T-helper 2 cell treated with Interferon-gamma antibody and Interleukin-4, amounts not matched to agents 100 ng/mL and 5 ng/mL, for 36 hours (primary cell): ENCODE measurements around the gene PPP2R5A. TPM values are rescaled to one million over a fixed set of nuclear protein-coding genes. Genes with fewer than 3 reads are reported as not detected.
"Not testable (repeated sequence)": the region's sequence is repeated elsewhere in the genome, so short reads cannot be mapped to it uniquely, and the experiment has no call there.

Source experiments
- intact Hi-C: fragments of 100-400 bp; cut with micrococcal nuclease; formaldehyde crosslinking; loops from one replicate; pipeline ENCODE4 v1.15.1; 2023
- total RNA-seq: library from RNA; stranded (reverse); gene quantifications from 2 replicates; pipeline ENCODE4 v1.2.3, GENCODE V29; 2022

PPP2R5A gene
- total RNA-seq, 1 donor from 2014 or later = 54.0 TPM

- intact Hi-C loops = no loop called here
Observed at GRCh38 chr1:212293579-212293978, 8.4 kb downstream of the PPP2R5A start.

- intact Hi-C loops = no loop called here
Observed at GRCh38 chr1:212294983-212295382, 9.8 kb downstream of the PPP2R5A start.

- intact Hi-C loops = no loop called here
Observed at GRCh38 chr1:212295579-212295978, 10.4 kb downstream of the PPP2R5A start.

- intact Hi-C loops = no loop called here
Observed at GRCh38 chr1:212297338-212297737, 12.1 kb downstream of the PPP2R5A start.

DNA sequence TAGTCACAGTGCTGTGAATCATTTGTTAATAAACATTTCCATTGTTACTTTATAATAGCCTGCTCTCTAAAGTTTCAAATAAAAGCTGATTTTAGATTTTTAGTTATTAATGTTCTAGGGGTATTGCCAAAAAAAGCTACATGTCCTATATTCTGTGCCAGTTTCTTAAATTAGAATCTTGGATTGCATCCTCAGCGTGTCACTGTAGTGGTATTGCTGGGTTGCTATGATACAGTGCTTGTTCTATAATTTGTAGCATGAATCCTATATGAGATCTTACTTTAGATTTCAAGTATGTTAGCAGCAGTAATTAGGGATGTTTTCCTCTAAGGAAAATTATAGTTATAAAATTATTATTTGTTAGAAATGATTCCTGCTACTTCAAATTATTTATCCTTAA lies 16.4 kb downstream of the PPP2R5A start:
- intact Hi-C loops = no loop called here

- intact Hi-C loops = no loop called here
Observed at GRCh38 chr1:212302745-212303383, 17.7 kb downstream of the PPP2R5A start.

- intact Hi-C loops = no loop called here
Observed at GRCh38 chr1:212305342-212305741, 20.1 kb downstream of the PPP2R5A start.

GRCh38 chr1:212305984-212306452 lies 20.8 kb downstream of the PPP2R5A start:
- intact Hi-C loops = not testable (repeated sequence)

GRCh38 chr1:212309967-212310366 lies 24.8 kb downstream of the PPP2R5A start:
- intact Hi-C loops = no loop called here

DNA sequence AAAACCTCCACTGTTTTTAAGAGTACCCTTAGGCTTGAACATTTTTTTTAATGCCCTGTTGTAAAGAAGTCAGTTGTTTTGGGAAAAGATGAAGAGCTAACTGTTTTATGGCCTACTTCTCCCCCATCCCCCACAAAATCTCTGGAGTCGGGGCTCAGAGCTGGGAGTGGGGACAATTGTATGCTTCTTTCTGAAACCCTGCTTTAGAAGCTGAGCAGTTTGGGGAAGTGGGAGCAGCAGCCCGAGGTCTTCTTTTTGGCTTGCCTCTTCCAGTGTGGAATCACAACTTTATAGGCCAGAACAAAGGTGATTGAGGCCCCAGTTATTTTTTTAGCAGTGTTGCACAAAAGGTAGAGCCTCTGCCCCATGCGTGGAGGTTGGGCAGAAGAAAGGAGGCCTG lies 25.2 kb downstream of the PPP2R5A start:
- intact Hi-C loops = no loop called here

DNA sequence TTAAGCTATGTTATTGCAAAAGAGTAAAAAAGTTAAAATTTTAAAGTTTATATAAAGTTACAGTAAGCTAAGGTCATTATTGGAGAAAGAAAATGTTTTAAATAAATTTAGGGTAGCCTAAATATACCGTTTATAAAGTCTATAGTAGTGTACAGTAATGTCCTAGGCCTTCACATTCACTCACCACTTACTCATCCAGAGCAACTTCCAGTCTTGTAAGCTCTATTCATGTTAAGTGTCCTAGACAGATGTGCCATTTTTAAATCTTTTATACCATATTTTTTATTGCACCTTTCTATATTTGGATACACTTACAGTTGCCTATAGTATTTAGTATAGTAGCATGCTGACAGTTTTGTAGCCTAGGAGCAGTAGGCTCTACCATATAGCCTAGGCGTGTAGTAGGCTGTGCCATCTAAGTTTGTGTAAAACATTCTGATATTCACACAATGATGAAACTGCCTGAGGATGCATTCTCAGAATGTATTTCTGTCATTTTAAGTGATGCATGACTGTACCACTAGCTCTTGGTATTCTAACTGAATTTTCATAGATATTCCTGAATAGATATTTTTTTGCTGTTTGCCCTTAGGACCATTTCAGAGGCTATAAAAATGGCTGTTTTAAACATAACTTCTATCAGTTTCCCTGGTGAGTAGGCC lies 26.8 kb downstream of the PPP2R5A start:
- intact Hi-C loops = no loop called here

- intact Hi-C loops = no loop called here
Observed at GRCh38 chr1:212313616-212314015, 28.4 kb downstream of the PPP2R5A start.

DNA sequence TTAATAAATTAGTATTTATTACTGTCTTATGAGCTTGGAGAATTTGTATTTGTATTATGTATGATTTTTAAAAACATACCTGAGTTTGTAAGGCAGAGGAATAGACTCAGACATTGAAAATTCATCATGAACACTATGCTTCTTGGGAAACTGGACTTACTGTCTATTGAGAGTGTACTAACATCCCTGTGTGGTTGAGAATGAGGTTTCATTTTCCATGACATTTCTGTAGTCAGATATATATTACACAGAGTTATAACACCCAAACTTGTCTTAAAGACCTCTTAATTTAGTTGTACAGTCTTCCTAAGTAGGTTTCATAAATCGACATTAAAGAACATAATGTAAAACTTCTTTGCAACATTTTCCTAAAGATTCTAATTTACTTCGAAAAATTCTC lies 30.0 kb downstream of the PPP2R5A start:
- intact Hi-C loops = no loop called here

DNA sequence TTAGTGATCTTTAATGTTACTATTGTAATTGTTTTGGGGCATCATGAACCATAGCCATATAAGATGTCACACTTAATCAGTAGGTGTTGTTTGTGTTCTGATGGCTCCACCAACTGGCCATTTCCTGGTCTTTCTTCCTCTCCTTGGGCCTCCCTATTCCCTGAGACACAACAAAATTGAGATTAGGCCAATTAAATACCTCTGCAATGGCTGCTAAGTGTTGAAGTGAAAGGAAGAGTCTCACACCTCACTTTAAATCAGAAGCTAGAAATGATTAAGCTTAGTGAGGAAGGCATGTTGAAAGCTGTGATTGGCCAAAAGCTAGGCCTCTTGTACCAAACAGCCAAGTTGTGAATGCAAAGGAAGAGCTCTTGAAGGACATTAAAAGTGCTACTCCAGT lies 30.7 kb downstream of the PPP2R5A start:
- intact Hi-C loops = no loop called here

DNA sequence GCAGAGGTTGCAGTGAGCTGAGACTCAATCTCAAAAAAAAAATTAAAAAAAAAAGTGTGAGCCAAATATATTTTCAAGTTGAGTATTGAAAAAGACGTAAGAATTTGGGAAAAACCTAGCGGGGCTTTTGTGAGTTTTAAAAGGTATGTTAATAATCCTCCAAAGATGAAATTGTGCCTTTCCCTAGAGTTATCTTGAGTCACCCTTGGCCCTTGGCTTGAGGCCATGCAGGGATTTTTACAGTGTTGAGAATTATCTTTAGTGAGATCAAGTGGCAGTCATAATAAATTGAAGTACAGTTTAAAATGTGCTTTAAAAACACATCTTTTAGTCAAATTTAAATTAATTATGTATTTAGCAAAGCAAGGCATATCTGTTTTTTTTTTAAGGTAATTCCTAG lies 32.7 kb downstream of the PPP2R5A start:
- intact Hi-C loops = no loop called here

GRCh38 chr1:212321031-212321430 lies 35.8 kb downstream of the PPP2R5A start:
- intact Hi-C loops = not testable (repeated sequence)

GRCh38 chr1:212323066-212323465 lies 37.9 kb downstream of the PPP2R5A start:
- intact Hi-C loops = no loop called here

- intact Hi-C loops = no loop called here
Observed at GRCh38 chr1:212326541-212326940, 41.3 kb downstream of the PPP2R5A start.

DNA sequence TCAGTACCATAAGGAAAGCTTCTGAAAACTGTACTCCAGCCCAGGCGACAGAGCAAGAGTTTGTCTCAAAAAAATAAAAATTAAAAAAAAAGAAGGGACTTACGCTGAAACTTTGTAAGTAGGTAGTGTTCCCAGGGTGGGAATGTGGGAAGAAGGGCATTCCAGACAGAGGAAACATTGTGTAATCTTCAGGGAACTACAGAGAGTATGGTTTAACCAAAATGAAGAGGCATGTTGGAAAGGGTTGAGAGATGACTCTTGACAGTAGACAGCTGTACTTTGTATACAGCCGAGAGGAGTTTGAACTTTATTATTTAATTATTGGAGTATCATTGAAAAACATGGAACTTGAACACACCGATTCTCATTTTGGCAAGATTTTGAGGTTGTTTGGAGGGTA lies 43.0 kb downstream of the PPP2R5A start:
- intact Hi-C loops = no loop called here

DNA sequence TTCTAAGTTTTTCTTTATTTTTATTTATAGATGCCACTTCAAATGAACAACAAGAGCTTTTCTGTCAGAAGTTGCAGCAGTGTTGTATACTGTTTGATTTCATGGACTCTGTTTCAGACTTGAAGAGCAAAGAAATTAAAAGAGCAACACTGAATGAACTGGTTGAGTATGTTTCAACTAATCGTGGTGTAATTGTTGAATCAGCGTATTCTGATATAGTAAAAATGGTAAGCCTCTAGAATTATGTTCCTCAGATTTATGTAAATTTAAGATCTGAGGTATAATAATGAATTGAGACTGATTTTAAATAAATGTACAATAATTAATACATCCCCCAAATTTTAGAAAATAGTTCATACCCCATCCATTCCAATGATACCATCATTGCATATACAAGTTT lies 43.9 kb downstream of the PPP2R5A start:
- intact Hi-C loops = no loop called here

DNA sequence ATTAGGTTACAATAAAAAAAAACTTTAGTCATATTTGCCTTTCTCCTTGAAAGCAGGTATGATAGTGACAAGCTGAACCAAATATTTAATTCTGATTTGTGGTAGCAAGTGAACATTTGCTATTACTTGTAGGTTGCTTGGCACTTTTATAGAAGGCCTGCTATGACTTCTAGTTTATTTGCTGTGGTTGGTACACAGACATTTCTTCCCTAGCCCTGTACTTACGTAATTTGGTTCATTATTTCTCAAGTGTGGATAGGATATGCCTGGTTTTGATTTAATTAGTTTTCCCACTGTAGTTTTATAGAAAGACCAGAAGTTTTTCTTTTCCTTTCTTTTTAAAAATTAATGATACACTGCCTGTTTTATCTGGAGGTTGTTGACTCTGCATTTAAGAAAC lies 55.9 kb downstream of the PPP2R5A start:
- intact Hi-C loops = no loop called here

DNA sequence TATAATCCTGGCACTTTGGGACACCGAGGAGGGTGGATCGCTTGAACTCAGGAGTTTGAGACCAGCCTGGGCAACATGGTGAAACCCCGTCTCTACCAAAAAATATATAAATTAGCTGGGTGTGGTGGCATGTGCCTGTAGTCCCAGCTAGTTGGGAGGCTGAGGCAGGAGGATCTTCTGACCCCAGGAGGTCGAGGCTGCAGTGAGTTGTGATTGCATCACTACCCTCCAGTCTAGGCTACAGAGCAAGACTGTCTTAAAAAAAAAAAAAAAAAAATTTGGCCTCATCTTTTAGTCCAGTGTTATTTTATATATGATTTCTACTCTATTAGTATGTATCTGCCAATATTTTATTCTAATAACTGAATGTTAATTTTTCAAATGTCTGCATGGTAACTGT lies 59.7 kb downstream of the PPP2R5A start:
- intact Hi-C loops = no loop called here

- intact Hi-C loops = no loop called here
Observed at GRCh38 chr1:212346601-212347000, 61.4 kb downstream of the PPP2R5A start.
